OCI-LY1 (cell line): ENCODE results near the gene MUC3A.

Source experiments
- H2AFZ ChIP-seq: fragments of 200-600 bp; sonication (generic), shearing (Covaris generic); 2 replicates; pipeline ENCODE4 v1.6.0; 2014; ENCODE audit warnings: antibody characterized with exemption, mild to moderate bottlenecking, low read length
- H3F3A ChIP-seq: fragments of 200-600 bp; sonication (generic), shearing (Covaris generic); 2 replicates; pipeline ENCODE4 v1.6.0; 2014; ENCODE audit warnings: mild to moderate bottlenecking, antibody characterized with exemption, low read length, moderate library complexity; ENCODE audit not compliant: insufficient read depth
- H3K27ac ChIP-seq: fragments of 200-600 bp; sonication (generic); 2 replicates; pipeline ENCODE4 v1.5.1; 2014; ENCODE audit warnings: low read length, mixed run types, mild to moderate bottlenecking, low read depth; ENCODE audit not compliant: poor library complexity, severe bottlenecking
- H3K27me3 ChIP-seq: fragments of 200-600 bp; sonication (generic); 2 replicates; pipeline ENCODE4 v1.6.0; 2014; ENCODE audit warnings: antibody characterized with exemption, mild to moderate bottlenecking, low read length, moderate library complexity; ENCODE audit not compliant: insufficient read depth
- H3K36me3 ChIP-seq: fragments of 200-600 bp; sonication (generic); 2 replicates; pipeline ENCODE4 v1.6.1; 2014; ENCODE audit warnings: mild to moderate bottlenecking, antibody characterized with exemption, low read length, moderate library complexity, mixed read lengths; ENCODE audit not compliant: insufficient read depth
- H3K4me1 ChIP-seq: fragments of 200-600 bp; sonication (generic); 2 replicates; pipeline ENCODE4 v1.5.1; 2014; ENCODE audit warnings: mild to moderate bottlenecking, low read length, moderate library complexity; ENCODE audit not compliant: insufficient read depth, severe bottlenecking
- H3K4me2 ChIP-seq: fragments of 200-600 bp; sonication (generic), shearing (Covaris generic); 2 replicates; pipeline ENCODE4 v1.6.1; 2014; ENCODE audit warnings: low read length
- H3K4me3 ChIP-seq: fragments of 200-600 bp; sonication (generic); 2 replicates; pipeline ENCODE4 v1.5.1; 2014; ENCODE audit warnings: low read length, low read depth, mild to moderate bottlenecking, mixed read lengths; ENCODE audit not compliant: poor library complexity, severe bottlenecking
- H3K79me2 ChIP-seq: fragments of 200-600 bp; shearing (Covaris generic); 2 replicates; pipeline ENCODE4 v1.6.1; 2016; ENCODE audit warnings: mixed run types, low read length, mixed read lengths; ENCODE audit not compliant: insufficient read depth
- H3K9ac ChIP-seq: fragments of 200-600 bp; sonication (generic), shearing (Covaris generic); 2 replicates; pipeline ENCODE4 v1.6.1; 2014; ENCODE audit warnings: mild to moderate bottlenecking, low read length, mixed read lengths
- H3K9me2 ChIP-seq: fragments of 200-600 bp; sonication (generic), shearing (Covaris generic); 2 replicates; pipeline ENCODE4 v1.6.1; 2014; ENCODE audit warnings: low read depth, mild to moderate bottlenecking, low read length, mixed read lengths
- H3K9me3 ChIP-seq: fragments of 200-600 bp; shearing (Covaris generic); 2 replicates; pipeline ENCODE4 v1.6.1; 2014; ENCODE audit warnings: low read length, mixed read lengths
- H4K20me1 ChIP-seq: fragments of 200-600 bp; sonication (generic), shearing (Covaris generic); 2 replicates; pipeline ENCODE4 v1.6.0; 2016; ENCODE audit warnings: mild to moderate bottlenecking, low read length; ENCODE audit not compliant: insufficient read depth
- CTCF ChIP-seq: fragments of 200-600 bp; sonication (generic), shearing (Covaris generic); IDR thresholded peaks from 2 replicates; pipeline ENCODE4 v1.5.1; 2017; ENCODE audit warnings: mild to moderate bottlenecking, antibody characterized with exemption, low read length, moderate library complexity, mixed read lengths
- EZH2 ChIP-seq: fragments of 200-600 bp; sonication (generic), shearing (Covaris generic); IDR thresholded peaks from 2 replicates; pipeline ENCODE4 v1.8.0; 2017; ENCODE audit warnings: borderline replicate concordance, mixed run types, mild to moderate bottlenecking, antibody characterized with exemption, low read length, moderate library complexity, mixed read lengths

The MUC3A gene

GRCh38 chr7:100962537-100962936 lies 13.2 kb downstream of the MUC3A start:
- Histone ChIP-seq H3F3A (no peaks in the 10 kb centered on the region), H3K4me3 (no peak overlapping the region), H3K9ac (no peak overlapping the region), H3K4me1 (no peaks in the 10 kb centered on the region), H3K36me3 (no peaks in the 10 kb centered on the region), H3K9me2 (no peaks in the 10 kb centered on the region), H2AFZ (no peak overlapping the region), H3K9me3 (no peaks in the 10 kb centered on the region), H3K27ac (no peak overlapping the region), H4K20me1 (no peaks in the 10 kb centered on the region), H3K79me2 (no peaks in the 10 kb centered on the region), H3K4me2 (no peak overlapping the region), H3K27me3 (peaks cover 7% of the 10 kb centered on the region; the same call in 1 of the 2 replicates)
- TF ChIP-seq CTCF (no peak), EZH2 (no peak)

GRCh38 chr7:100963386-100963785 lies 14.1 kb downstream of the MUC3A start:
- H2AFZ ChIP-seq: no peak overlapping the region
- H3K9me2 ChIP-seq: no peaks in the 10 kb centered on the region
- no peak for TF ChIP-seq CTCF
- no peak overlapping the region for H3K27ac ChIP-seq
- no peaks in the 10 kb centered on the region for H3K36me3 ChIP-seq
- no peak overlapping the region for H3K9ac ChIP-seq
- no peak overlapping the region for H3K4me2 ChIP-seq
- H3K27me3 ChIP-seq: peaks cover 7% of the 10 kb centered on the region; the same call in 1 of the 2 replicates
- H3K79me2 ChIP-seq: no peaks in the 10 kb centered on the region
- H3K9me3 ChIP-seq: no peaks in the 10 kb centered on the region
- H3F3A ChIP-seq: no peaks in the 10 kb centered on the region
- no peak overlapping the region for H3K4me3 ChIP-seq
- no peaks in the 10 kb centered on the region for H3K4me1 ChIP-seq
- no peaks in the 10 kb centered on the region for H4K20me1 ChIP-seq

- TF ChIP-seq EZH2 (no peak), CTCF (no peak)
- Histone ChIP-seq H3K79me2 (no peaks in the 10 kb centered on the region), H2AFZ (no peak overlapping the region), H3K4me2 (no peak overlapping the region), H3K27ac (no peak overlapping the region), H3K4me3 (no peak overlapping the region), H3F3A (no peaks in the 10 kb centered on the region), H3K36me3 (no peaks in the 10 kb centered on the region), H3K4me1 (no peaks in the 10 kb centered on the region), H3K9me2 (no peaks in the 10 kb centered on the region), H3K9ac (no peak overlapping the region), H4K20me1 (no peaks in the 10 kb centered on the region), H3K9me3 (no peaks in the 10 kb centered on the region), H3K27me3 (peaks cover 7% of the 10 kb centered on the region; the same call in 1 of the 2 replicates)
Observed at GRCh38 chr7:100963874-100964273, 14.5 kb downstream of the MUC3A start.
